GM12878 (cell line): Measurements from ENCODE around the gene CHAF1A. TPM values are rescaled to one million over a fixed set of nuclear protein-coding genes. Genes with fewer than 3 reads are reported as not detected.

Source experiments
- ATAC-seq: fragments of 200-7000 bp; cut with Tn5 transposase; 3 replicates; pipeline ENCODE4 v1.9.1; 2020; ENCODE audit warnings: mild to moderate bottlenecking, moderate library complexity
- BruUV-seq: library from RNA; stranded (reverse); fragments of 400-500 nt; replicated peaks from 2 replicates; lab custom pipeline; 2021; lab: Mats Ljungman, UMichigan
- CTCF ChIA-PET: fragments of 300-600 bp; sonication (Branson Sonifier 250); formaldehyde crosslinking; extraction: SDS; loops from one replicate; lab custom pipeline; 2021; ENCODE audit warnings: inconsistent platforms; lab: Yijun Ruan, JAX
- POLR2A ChIA-PET: fragments of 350-600 bp; formaldehyde crosslinking; extraction: SDS; loops from one replicate; lab custom pipeline; 2021; ENCODE audit warnings: inconsistent platforms; lab: Charles Lee
- RAD21 ChIA-PET: fragments of 300-600 bp; sonication (Branson Sonifier 250); formaldehyde crosslinking; loops from one replicate; lab custom pipeline; 2023; ENCODE audit warnings: antibody characterized with exemption; ENCODE audit not compliant: unreplicated experiment; lab: Charles Lee
- SMC1A ChIA-PET: fragments of 300-600 bp; sonication (Branson Sonifier 250); formaldehyde crosslinking; loops from one replicate; lab custom pipeline; 2023; ENCODE audit not compliant: unreplicated experiment, uncharacterized antibody; lab: Charles Lee
- DNase-seq: peaks from one replicate; pipeline ENCODE4 v3.0.0-alpha.2; 2011; ENCODE audit warnings: low read depth, low spot score
- FAIRE-seq: peaks from 3 replicates; lab custom pipeline; 2011; peaks lifted over from hg19 to GRCh38; lab: Jason Lieb, UNC
- H2AFZ ChIP-seq: 2 replicates; pipeline ENCODE4 v1.6.0; 2011; ENCODE audit warnings: low read depth, low read length, control low read depth; ENCODE audit not compliant: control insufficient read depth
- H3K27ac ChIP-seq: 2 replicates; pipeline ENCODE4 v1.5.1; 2011; ENCODE audit warnings: control low read depth; ENCODE audit not compliant: control insufficient read depth, insufficient read depth
- H3K27me3 ChIP-seq, 2 experiments: replicated peaks in 1 of 2; 2 replicates each; pipeline versions ENCODE4 v1.6.0 to v1.6.1; 2011; ENCODE audit warnings: low read length in 1 of 2; ENCODE audit not compliant: control insufficient read depth in 2 of 2, insufficient read depth in 2 of 2
- H3K36me3 ChIP-seq, 2 experiments: 2 replicates each; pipeline ENCODE4 v1.5.1; 2011; ENCODE audit warnings: low read length in 1 of 2; ENCODE audit not compliant: control insufficient read depth in 2 of 2, insufficient read depth in 2 of 2
- H3K4me1 ChIP-seq: 2 replicates; pipeline ENCODE4 v1.6.1; 2011; ENCODE audit warnings: mild to moderate bottlenecking, low read length, moderate library complexity, mixed read lengths; ENCODE audit not compliant: control insufficient read depth, insufficient read depth
- H3K4me2 ChIP-seq: 2 replicates; pipeline ENCODE4 v1.6.0; 2011; ENCODE audit warnings: control low read depth; ENCODE audit not compliant: control insufficient read depth, insufficient read depth
- H3K4me3 ChIP-seq: fragments of 200-600 bp; sonication (generic); 2 replicates; pipeline ENCODE4 v1.5.1; 2016
- H3K79me2 ChIP-seq: 2 replicates; pipeline ENCODE4 v1.6.0; 2011; ENCODE audit warnings: low read length; ENCODE audit not compliant: control insufficient read depth, insufficient read depth
- H3K9ac ChIP-seq: 2 replicates; pipeline ENCODE4 v1.8.0; 2011; ENCODE audit warnings: low read length, control low read depth, mixed read lengths; ENCODE audit not compliant: control insufficient read depth, insufficient read depth
- H3K9me3 ChIP-seq: replicated peaks from 3 replicates; pipeline ENCODE4 v1.5.1; 2011; ENCODE audit warnings: mild to moderate bottlenecking, low read length; ENCODE audit not compliant: control insufficient read depth, insufficient read depth
- H4K20me1 ChIP-seq: 2 replicates; pipeline ENCODE4 v1.6.0; 2011; ENCODE audit not compliant: control insufficient read depth, insufficient read depth
- ASH2L ChIP-seq: fragments of 300-600, 200-600 bp; sonication (generic); IDR thresholded peaks from 2 replicates; pipeline ENCODE4 v1.6.1; 2017; ENCODE audit warnings: low read depth, mild to moderate bottlenecking, borderline replicate concordance
- ATF2 ChIP-seq: IDR thresholded peaks from 2 replicates; pipeline ENCODE4 v1.6.1; 2012; ENCODE audit warnings: low read length, inconsistent platforms
- CREB1 ChIP-seq: IDR thresholded peaks from 2 replicates; pipeline ENCODE4 v1.6.1; 2012; ENCODE audit warnings: low read depth, mild to moderate bottlenecking, inconsistent platforms
- DPF2 ChIP-seq: fragments of 450-650 bp; IDR thresholded peaks from 2 replicates; pipeline ENCODE4 v1.6.1; 2017; ENCODE audit warnings: mild to moderate bottlenecking
- E2F8 ChIP-seq: fragments of 450-650 bp; IDR thresholded peaks from 2 replicates; pipeline ENCODE4 v1.6.1; 2018; ENCODE audit warnings: mild to moderate bottlenecking, low read depth, moderate library complexity; ENCODE audit not compliant: partially characterized antibody
- GABPA ChIP-seq: IDR thresholded peaks from 2 replicates; pipeline ENCODE4 v1.6.1; 2014; ENCODE audit warnings: antibody characterized with exemption, low read depth, mild to moderate bottlenecking, inconsistent platforms
- MEF2A ChIP-seq: IDR thresholded peaks from 2 replicates; pipeline ENCODE4 v1.6.1; 2011; ENCODE audit warnings: low read depth, mild to moderate bottlenecking, low read length, moderate library complexity; ENCODE audit not compliant: insufficient read depth
- MLLT1 ChIP-seq: fragments of 450-650 bp; IDR thresholded peaks from 2 replicates; pipeline ENCODE4 v1.6.1; 2016; ENCODE audit warnings: mild to moderate bottlenecking
- NFYB ChIP-seq: IDR thresholded peaks from 2 replicates; pipeline ENCODE4 v1.6.1; 2011; ENCODE audit warnings: low read depth, mild to moderate bottlenecking, low read length, improper control_type of control experiment, moderate library complexity; ENCODE audit not compliant: insufficient read depth
- PAX8 ChIP-seq: fragments of 450-650 bp; IDR thresholded peaks from 2 replicates; pipeline ENCODE4 v1.6.1; 2017; ENCODE audit warnings: mild to moderate bottlenecking, moderate library complexity
- SKIL ChIP-seq: fragments of 450-650 bp; IDR thresholded peaks from 2 replicates; pipeline ENCODE4 v1.6.1; 2017; ENCODE audit warnings: mild to moderate bottlenecking, low read depth, inconsistent platforms; ENCODE audit not compliant: poor library complexity, severe bottlenecking
- TARDBP ChIP-seq: IDR thresholded peaks from 2 replicates; pipeline ENCODE4 v1.6.1; 2016; ENCODE audit warnings: borderline replicate concordance
- YBX1 ChIP-seq: fragments of 450-650 bp; IDR thresholded peaks from 2 replicates; pipeline ENCODE4 v1.6.1; 2016; ENCODE audit warnings: antibody characterized with exemption
- ZNF207 ChIP-seq: fragments of 450-650 bp; IDR thresholded peaks from 2 replicates; pipeline ENCODE4 v1.6.1; 2014; ENCODE audit warnings: antibody characterized with exemption, mild to moderate bottlenecking, borderline replicate concordance
- WGBS: methylation state at CpG from one replicate; pipeline ENCODE4 v1.1.6; 2016; ENCODE audit warnings: low lambda C conversion rate; ENCODE audit not compliant: insufficient replicate concordance, insufficient coverage; ENCODE audit errors: missing lambda C conversion rate; 5-methylcytosine and 5-hydroxymethylcytosine counted together
- in situ Hi-C: fragments of 300-500 bp; cut with MboI; formaldehyde crosslinking; loops from 9 replicates; pipeline ENCODE4 v1.14.3; 2018; ENCODE audit warnings: mixed read lengths
- intact Hi-C: fragments of 100-400 bp; cut with micrococcal nuclease; formaldehyde crosslinking; loops from one replicate; pipeline ENCODE4 v1.14.2; 2022; ENCODE audit not compliant: unreplicated experiment
- polyA plus RNA-seq, 11 experiments: library from polyadenylated mRNA; depleted of rRNA in 4 of 11; unstranded in 6 of 11; stranded (reverse) in 5 of 11; fragments of >200 nt; fragmentation: Nextera tagmentation in 4 of 11; fragmentation: Illumina TruSeq in 1 of 11; extraction: Ambion mirVana in 4 of 11; extraction: Trizol in 1 of 11; gene quantifications; 1 replicate in 1 of 11; 2 replicates in 10 of 11; pipeline versions ENCODE4 v1.2.1 to v1.2.3, GENCODE V29; 2011 to 2016; ENCODE audit warnings: inconsistent platforms in 2 of 11, missing spikeins in 2 of 11, low read depth in 1 of 11
- total RNA-seq, 4 experiments: library from RNA; depleted of rRNA in 3 of 4; stranded (reverse); fragments of >200 nt in 3 of 4; fragmentation: Illumina TruSeq in 1 of 4; extraction: Trizol in 1 of 4; gene quantifications; 2 replicates each; pipeline versions ENCODE4 v1.2.1 to v1.2.3, GENCODE V29; 2013 to 2021

CHAF1A gene
- total and polyA plus RNA-seq, 10 of the 15 experiments (the other 5 are each of a cell fraction or from before 2014, with no cell fraction given): 1.3 to 69.1 (median 34.2) TPM

- intact Hi-C loops (no loop called here), in situ Hi-C loops (no loop called here)
- Histone ChIP-seq H3K4me2 (no peak overlapping the region), H3K79me2 (no peaks in the 10 kb centered on the region), H3K27me3 (no peaks in the 10 kb centered on the region), H3K27ac (no peak overlapping the region; the same call in 1 of the 2 replicates), H2AFZ (no peak overlapping the region), H3K4me3 (no peak overlapping the region), H4K20me1 (no peaks in the 10 kb centered on the region), H3K9me3 (no peaks in the 10 kb centered on the region), H3K4me1 (peaks cover 21% of the 10 kb centered on the region), H3K9ac (no peak overlapping the region), H3K36me3 (peaks cover 14 to 33% of the 10 kb centered on the region in 2 experiments; a peak in 3 of 4 replicates)
- ATAC-seq: no peak
- SMC1A ChIA-PET: no interaction called here
- CTCF ChIA-PET: no interaction called here
- RAD21 ChIA-PET: no interaction called here
- POLR2A ChIA-PET: no interaction called here
- no TSS peak for BruUV-seq
- FAIRE-seq: no peak
- DNase-seq: no peak
- WGBS: over 99% methylated on average over 16 of the region's 16 CpGs
- TF ChIP-seq ASH2L (no peak), E2F8 (no peak), PAX8 (no peak), YBX1 (no peak), ZNF207 (no peak), SKIL (no peak), TARDBP (no peak), DPF2 (no peak), GABPA (no peak), MEF2A (no peak), CREB1 (no peak), MLLT1 (no peak), ATF2 (no peak), NFYB (no peak)
Measured at GRCh38 chr19:4429256-4429655, 26.8 kb downstream of the CHAF1A start.
